Measurements from ENCODE around the gene AGAP1. TPM values are rescaled to one million over a fixed set of nuclear protein-coding genes. Genes with fewer than 3 reads are reported as not detected.

The AGAP1 gene
- total and polyA plus RNA-seq, 9 donors = 5.7 to 32.2 (median 20.2) TPM

DNA sequence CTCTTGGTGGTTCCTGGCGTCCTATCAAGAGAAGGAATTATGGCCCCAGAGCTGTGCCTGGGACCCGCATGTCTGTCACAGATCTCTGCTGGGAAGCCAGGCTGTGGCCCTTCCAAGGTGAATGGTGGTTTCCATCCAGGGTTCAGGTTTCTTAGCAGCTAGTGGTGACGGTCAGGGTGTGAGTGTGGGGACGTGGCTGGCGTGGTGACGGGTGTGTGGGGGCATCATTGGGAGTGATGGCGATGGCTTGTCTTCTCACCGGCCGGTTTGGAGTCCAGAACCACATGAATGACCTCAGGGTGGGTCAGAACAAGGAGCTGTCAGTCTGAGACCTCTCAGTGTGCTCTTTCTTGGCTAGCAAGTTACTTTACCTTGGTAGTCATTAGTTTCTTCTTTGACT lies 52.6 kb downstream of the AGAP1 start:
- intact Hi-C loops (cut with DNase I) = no loop called here
- Histone ChIP-seq H3K9me3 (no peaks in the 10 kb centered on the region), H3K36me3 (no peaks in the 10 kb centered on the region), H3K4me1 (ENCODE audit: insufficient read depth) (peaks cover 2% of the 10 kb centered on the region), H3K27ac (no peak overlapping the region), H3K27me3 (no peaks in the 10 kb centered on the region), H3K4me3 (no peak overlapping the region)
- TF ChIP-seq POLR2A (IDR thresholded peaks at IDR 0.05) = no peak
- TF ChIP-seq, protein P1, sequence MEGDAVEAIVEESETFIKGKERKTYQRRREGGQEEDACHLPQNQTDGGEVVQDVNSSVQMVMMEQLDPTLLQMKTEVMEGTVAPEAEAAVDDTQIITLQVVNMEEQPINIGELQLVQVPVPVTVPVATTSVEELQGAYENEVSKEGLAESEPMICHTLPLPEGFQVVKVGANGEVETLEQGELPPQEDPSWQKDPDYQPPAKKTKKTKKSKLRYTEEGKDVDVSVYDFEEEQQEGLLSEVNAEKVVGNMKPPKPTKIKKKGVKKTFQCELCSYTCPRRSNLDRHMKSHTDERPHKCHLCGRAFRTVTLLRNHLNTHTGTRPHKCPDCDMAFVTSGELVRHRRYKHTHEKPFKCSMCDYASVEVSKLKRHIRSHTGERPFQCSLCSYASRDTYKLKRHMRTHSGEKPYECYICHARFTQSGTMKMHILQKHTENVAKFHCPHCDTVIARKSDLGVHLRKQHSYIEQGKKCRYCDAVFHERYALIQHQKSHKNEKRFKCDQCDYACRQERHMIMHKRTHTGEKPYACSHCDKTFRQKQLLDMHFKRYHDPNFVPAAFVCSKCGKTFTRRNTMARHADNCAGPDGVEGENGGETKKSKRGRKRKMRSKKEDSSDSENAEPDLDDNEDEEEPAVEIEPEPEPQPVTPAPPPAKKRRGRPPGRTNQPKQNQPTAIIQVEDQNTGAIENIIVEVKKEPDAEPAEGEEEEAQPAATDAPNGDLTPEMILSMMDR (IDR thresholded peaks at IDR 0.05) = no peak
- no peak for TF ChIP-seq EP300 (IDR thresholded peaks at IDR 0.05)
- DNase-seq = no peak
- WGBS, 3 donors = 83 to 89% (median 84%) methylated on average over 9 of the region's 9 CpGs

DNA sequence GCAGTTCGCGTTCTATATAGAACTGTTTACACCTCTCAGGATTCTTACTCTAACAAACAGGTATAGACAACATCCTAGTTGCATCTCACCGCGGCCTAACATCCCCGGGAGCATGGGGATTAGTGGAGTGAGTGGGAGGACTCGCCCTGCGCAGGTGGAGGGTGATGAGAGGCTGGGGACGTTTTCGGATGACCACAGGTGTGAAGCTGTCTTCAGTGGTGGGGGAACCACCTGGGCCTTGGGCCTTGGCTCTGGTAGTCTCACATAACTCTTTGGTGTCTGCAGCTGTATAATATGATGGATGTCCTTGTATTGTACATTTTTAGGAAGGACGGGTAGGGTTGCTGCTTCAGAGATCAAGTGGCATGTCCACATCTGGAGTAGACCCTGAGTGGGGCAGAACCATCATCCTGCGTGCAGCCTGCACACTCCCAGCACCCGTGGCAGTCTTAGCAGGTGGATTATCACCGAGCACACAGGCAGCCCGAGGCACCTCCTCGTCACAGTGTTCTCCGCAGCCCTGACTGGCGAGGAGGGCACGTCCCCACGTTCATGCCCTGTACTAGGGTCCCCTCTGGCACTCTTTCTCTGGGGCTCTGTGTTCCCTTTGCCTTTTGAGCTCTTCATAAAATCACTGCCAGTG lies 56.0 kb downstream of the AGAP1 start:
- H3K27me3 ChIP-seq = no peaks in the 10 kb centered on the region
- H3K9me3 ChIP-seq = no peaks in the 10 kb centered on the region
- peaks cover 13% of the 10 kb centered on the region for H3K4me1 ChIP-seq (ENCODE audit: insufficient read depth)
- no peaks in the 10 kb centered on the region for H3K36me3 ChIP-seq
- intact Hi-C loops (cut with DNase I) = no loop called here
- 87 to 94% (median 93%) methylated on average over 19 of the region's 19 CpGs for WGBS, 3 donors
- H3K4me3 ChIP-seq = no peak overlapping the region
- TF ChIP-seq, protein P1 (IDR thresholded peaks at IDR 0.05) = no peak
- TF ChIP-seq POLR2A (IDR thresholded peaks at IDR 0.05) = no peak
- no peak for TF ChIP-seq EP300 (IDR thresholded peaks at IDR 0.05)
- no peak overlapping the region for H3K27ac ChIP-seq
- no peak for DNase-seq

DNA sequence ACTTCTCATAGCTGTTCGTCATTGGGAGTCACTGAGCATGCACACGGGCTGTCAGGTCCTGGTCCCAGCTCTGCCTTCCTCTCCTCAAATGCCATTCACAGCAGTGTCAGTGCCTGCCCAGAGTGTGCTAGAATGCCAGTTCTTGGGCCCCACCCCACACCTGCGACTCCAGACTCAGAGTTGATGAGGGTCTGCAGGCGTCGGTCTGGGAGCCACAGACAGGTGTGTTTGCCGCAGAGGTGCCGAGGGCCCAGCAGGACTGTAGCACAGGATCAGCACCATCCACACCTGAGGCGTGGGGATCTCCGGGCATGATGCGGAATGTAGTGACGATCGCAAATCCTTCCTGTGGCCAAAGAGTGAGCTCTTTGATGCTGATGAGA lies 56.5 kb downstream of the AGAP1 start:
- no peaks in the 10 kb centered on the region for H3K27me3 ChIP-seq
- no peaks in the 10 kb centered on the region for H3K9me3 ChIP-seq
- WGBS, 3 donors = 92 to 98% (median 96%) methylated on average over 12 of the region's 12 CpGs
- no peak for DNase-seq
- no peaks in the 10 kb centered on the region for H3K36me3 ChIP-seq
- TF ChIP-seq, protein P1 (IDR thresholded peaks at IDR 0.05) = no peak
- TF ChIP-seq EP300 (IDR thresholded peaks at IDR 0.05) = no peak
- TF ChIP-seq POLR2A (IDR thresholded peaks at IDR 0.05) = no peak
- intact Hi-C loops (cut with DNase I) = no loop called here
- no peak overlapping the region for H3K4me3 ChIP-seq
- no peak overlapping the region for H3K27ac ChIP-seq
- peaks cover 13% of the 10 kb centered on the region for H3K4me1 ChIP-seq (ENCODE audit: insufficient read depth)

DNA sequence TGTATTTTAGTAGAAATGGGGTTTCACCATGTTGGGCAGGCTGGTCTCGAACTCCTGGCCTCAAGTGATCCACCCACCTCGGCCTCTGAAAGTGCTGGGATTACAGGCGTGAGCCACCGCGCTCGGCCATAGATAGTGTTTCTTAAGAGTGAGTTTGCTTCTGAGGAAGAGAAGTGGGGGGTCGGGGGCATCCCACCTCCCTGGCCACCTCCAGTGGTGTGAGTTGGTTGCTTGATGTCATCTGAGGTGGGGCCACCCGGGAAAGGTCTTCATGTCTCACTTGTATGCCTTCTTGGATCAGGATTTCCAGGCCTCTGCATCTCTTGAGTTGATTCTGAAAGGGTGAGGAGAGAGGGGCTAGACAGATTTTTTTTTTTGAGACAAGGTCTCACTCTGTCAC lies 57.1 kb downstream of the AGAP1 start:
- Histone ChIP-seq H3K9me3 (no peaks in the 10 kb centered on the region), H3K4me3 (no peak overlapping the region), H3K27me3 (no peaks in the 10 kb centered on the region), H3K4me1 (ENCODE audit: insufficient read depth) (peaks cover 13% of the 10 kb centered on the region), H3K36me3 (no peaks in the 10 kb centered on the region), H3K27ac (no peak overlapping the region)
- no peak for DNase-seq
- intact Hi-C loops (cut with DNase I) = no loop called here
- TF ChIP-seq POLR2A (IDR thresholded peaks at IDR 0.05) = no peak
- TF ChIP-seq EP300 (IDR thresholded peaks at IDR 0.05) = no peak
- TF ChIP-seq, protein P1 (IDR thresholded peaks at IDR 0.05) = no peak
- WGBS, 3 donors = 95 to 96% (median 96%) methylated on average over 8 of the region's 8 CpGs
